H1 (cell line): ENCODE results near the gene MEMO1. TPM values are rescaled to one million over a fixed set of nuclear protein-coding genes. Genes with fewer than 3 reads are reported as not detected.

Experiments used
- CTCF ChIA-PET: fragments of 300-600 bp; sonication (Branson Sonifier 250); formaldehyde crosslinking; loops from one replicate; lab custom pipeline; 2021; ENCODE audit not compliant: partially characterized antibody; lab: Charles Lee
- POLR2A ChIA-PET: fragments of 300-600 bp; sonication (Branson Sonifier 250); formaldehyde crosslinking; loops from one replicate; lab custom pipeline; 2021; ENCODE audit warnings: inconsistent platforms; ENCODE audit not compliant: partially characterized antibody; lab: Charles Lee
- DNase-seq, 2 experiments: peaks; one replicate each; pipeline versions ENCODE4 v3.0.0 to v3.0.0-alpha.2; 2010 to 2022; ENCODE audit warnings: low spot score in 2 of 2, low read depth in 1 of 2, mixed read lengths in 1 of 2
- FAIRE-seq: peaks from 2 replicates; lab custom pipeline; 2011; peaks lifted over from hg19 to GRCh38; lab: Jason Lieb, UNC
- H2AFZ ChIP-seq: 2 replicates; pipeline ENCODE4 v1.8.1; 2012; ENCODE audit warnings: low read length, inconsistent platforms
- H2AK5ac ChIP-seq: 2 replicates; pipeline ENCODE4 v1.6.1; 2013; ENCODE audit warnings: low read depth, low read length
- H2BK120ac ChIP-seq: replicated peaks from 2 replicates; pipeline ENCODE3; 2013; ENCODE audit warnings: low read depth, low read length, inconsistent platforms
- H2BK12ac ChIP-seq: 2 replicates; pipeline ENCODE4 v1.6.1; 2013; ENCODE audit warnings: low read depth, low read length
- H2BK15ac ChIP-seq: 2 replicates; pipeline ENCODE4 v1.6.1; 2013; ENCODE audit warnings: low read length
- H2BK20ac ChIP-seq: 2 replicates; pipeline ENCODE4 v1.6.1; 2013; ENCODE audit warnings: low read length
- H2BK5ac ChIP-seq: 2 replicates; pipeline ENCODE4 v1.6.1; 2013; ENCODE audit warnings: low read depth, low read length
- H3K14ac ChIP-seq: 2 replicates; pipeline ENCODE4 v1.6.1; 2013; ENCODE audit warnings: inconsistent platforms; ENCODE audit not compliant: insufficient read length
- H3K18ac ChIP-seq: 2 replicates; pipeline ENCODE4 v1.6.1; 2013; ENCODE audit warnings: low read length; ENCODE audit errors: extremely low read depth
- H3K23ac ChIP-seq: 2 replicates; pipeline ENCODE4 v1.6.1; 2013; ENCODE audit warnings: inconsistent platforms; ENCODE audit not compliant: insufficient read length
- H3K23me2 ChIP-seq: 2 replicates; pipeline ENCODE4 v1.6.1; 2013; ENCODE audit warnings: low read depth, low read length
- H3K27ac ChIP-seq: 2 replicates; pipeline ENCODE4 v1.6.1; 2011; ENCODE audit warnings: low read depth, low read length, inconsistent platforms
- H3K27me3 ChIP-seq, 4 experiments: replicated peaks in 1 of 4; 1 replicate in 1 of 4; 2 replicates in 3 of 4; pipeline versions ENCODE4 v1.6.1 to v1.8.1; 2011 to 2013; ENCODE audit warnings: low read length in 3 of 4, mild to moderate bottlenecking in 3 of 4, inconsistent platforms in 2 of 4, mixed read lengths in 2 of 4, moderate library complexity in 1 of 4; ENCODE audit not compliant: control insufficient read depth in 3 of 4, insufficient read depth in 3 of 4; ENCODE audit errors: extremely low read depth in 1 of 4
- H3K36me3 ChIP-seq, 4 experiments: 2 replicates each; pipeline versions ENCODE4 v1.6.1 to v1.8.1; 2011 to 2013; ENCODE audit warnings: mild to moderate bottlenecking in 4 of 4, low read length in 3 of 4, moderate library complexity in 2 of 4, control low read depth in 1 of 4, inconsistent platforms in 1 of 4; ENCODE audit not compliant: insufficient read depth in 4 of 4, control insufficient read depth in 2 of 4
- H3K4ac ChIP-seq: replicated peaks from 2 replicates; pipeline ENCODE3; 2013; ENCODE audit warnings: low read length, low read depth, mixed read lengths, inconsistent platforms; ENCODE audit not compliant: insufficient read length
- H3K4me1 ChIP-seq, 4 experiments: replicated peaks in 1 of 4; 1 replicate in 1 of 4; 2 replicates in 3 of 4; pipeline versions ENCODE4 v1.6.1 to v1.8.1; 2011 to 2013; ENCODE audit warnings: low read length in 3 of 4, inconsistent platforms in 2 of 4, mixed read lengths in 1 of 4; ENCODE audit not compliant: insufficient read depth in 4 of 4, control insufficient read depth in 3 of 4
- H3K4me2 ChIP-seq, 2 experiments: 2 replicates each; pipeline versions ENCODE4 v1.6.1 to v1.8.1; 2011 to 2013; ENCODE audit warnings: low read depth in 2 of 2, low read length in 2 of 2, control low read depth in 1 of 2, inconsistent platforms in 1 of 2, mild to moderate bottlenecking in 1 of 2; ENCODE audit not compliant: insufficient read depth in 1 of 2
- H3K4me3 ChIP-seq, 4 experiments: fragments of 200-600, 300-600 bp in 1 of 4; sonication (generic), shearing (Covaris generic), sonication (Bioruptor Twin) in 1 of 4; 2 replicates each; pipeline versions ENCODE4 v1.5.1 to v1.8.1; 2011 to 2016; ENCODE audit warnings: low read length in 4 of 4, low read depth in 3 of 4, control low read depth in 2 of 4, inconsistent platforms in 2 of 4, mild to moderate bottlenecking in 2 of 4, mixed read lengths in 1 of 4, moderate library complexity in 1 of 4; ENCODE audit not compliant: insufficient read depth in 2 of 4; ENCODE audit errors: extremely low read depth in 1 of 4
- H3K56ac ChIP-seq: replicated peaks from 2 replicates; pipeline ENCODE3; 2013; ENCODE audit warnings: low read depth, mild to moderate bottlenecking, mixed read lengths, low read length, inconsistent platforms; ENCODE audit not compliant: insufficient read length
- H3K79me1 ChIP-seq: 2 replicates; pipeline ENCODE4 v1.6.1; 2013; ENCODE audit warnings: low read depth, low read length, control low read depth
- H3K79me2 ChIP-seq, 2 experiments: 2 replicates each; pipeline versions ENCODE4 v1.6.1 to v1.8.1; 2012 to 2013; ENCODE audit warnings: low read length in 2 of 2, mild to moderate bottlenecking in 2 of 2, inconsistent platforms in 1 of 2; ENCODE audit not compliant: insufficient read depth in 2 of 2, control insufficient read depth in 1 of 2
- H3K9ac ChIP-seq, 4 experiments: replicated peaks in 1 of 4; 1 replicate in 1 of 4; 2 replicates in 3 of 4; pipeline versions ENCODE4 v1.6.1 to v1.8.1; 2011 to 2013; ENCODE audit warnings: low read depth in 3 of 4, low read length in 3 of 4, control low read depth in 2 of 4, mild to moderate bottlenecking in 2 of 4, moderate library complexity in 2 of 4, inconsistent platforms in 1 of 4; ENCODE audit errors: extremely low read depth in 1 of 4
- H3K9me3 ChIP-seq, 2 experiments: 2 replicates each; pipeline versions ENCODE4 v1.6.1 to v1.8.1; 2012 to 2013; ENCODE audit warnings: mild to moderate bottlenecking in 2 of 2, moderate library complexity in 2 of 2, control low read depth in 1 of 2, inconsistent platforms in 1 of 2, low read depth in 1 of 2, low read length in 1 of 2, mixed read lengths in 1 of 2; ENCODE audit not compliant: insufficient read depth in 2 of 2
- H4K20me1 ChIP-seq, 2 experiments: replicated peaks in 1 of 2; 2 replicates each; pipeline versions ENCODE3 to v1.8.1; 2011 to 2013; ENCODE audit warnings: inconsistent platforms in 2 of 2, low read length in 2 of 2, mild to moderate bottlenecking in 1 of 2; ENCODE audit not compliant: insufficient read depth in 2 of 2, control insufficient read depth in 1 of 2
- H4K5ac ChIP-seq: 2 replicates; pipeline ENCODE4 v1.6.1; 2013; ENCODE audit warnings: low read length, low read depth, mixed read lengths, inconsistent platforms; ENCODE audit not compliant: insufficient read length
- H4K8ac ChIP-seq: 2 replicates; pipeline ENCODE4 v1.8.0; 2013; ENCODE audit warnings: mild to moderate bottlenecking, moderate library complexity, low read length, inconsistent platforms; ENCODE audit not compliant: insufficient read depth; ENCODE audit errors: extremely low read depth
- H4K91ac ChIP-seq: replicated peaks from 2 replicates; pipeline ENCODE3; 2013; ENCODE audit warnings: low read length, mixed read lengths, inconsistent platforms; ENCODE audit not compliant: insufficient read length
- TCF12 ChIP-seq: IDR thresholded peaks from 2 replicates; pipeline ENCODE4 v1.6.1; 2011; ENCODE audit warnings: low read depth, mild to moderate bottlenecking, low read length
- polyA plus RNA-seq, 7 experiments: library from polyadenylated mRNA; depleted of rRNA in 3 of 7; stranded (reverse) in 5 of 7; unstranded in 2 of 7; fragments of >200 nt in 5 of 7; fragments of 200-250 nt in 2 of 7; gene quantifications; 1 replicate in 5 of 7; 2 replicates in 1 of 7; 4 replicates in 1 of 7; pipeline versions ENCODE4 v1.2.1 to v1.2.3, GENCODE V29; 2011 to 2013; ENCODE audit warnings: missing spikeins in 2 of 7, mixed read lengths in 2 of 7
- total RNA-seq: library from RNA; stranded (reverse); fragmentation: NEBNext Ultra II Directional; extraction: Animal tissue kit (Norgen Biotek cat#: 25700); gene quantifications from 2 replicates; pipeline ENCODE4 v1.2.1, GENCODE V29; 2021
- TF ChIP-seq, protein P1 (sequence below): fragments of 300-600 bp; sonication (generic); IDR thresholded peaks from 2 replicates; pipeline ENCODE4 v1.7.1; 2012; ENCODE audit warnings: low read length, moderate library complexity, mild to moderate bottlenecking, inconsistent platforms; ENCODE audit not compliant: insufficient replicate concordance

The MEMO1 gene
- total and polyA plus RNA-seq, 2 of the 8 experiments (the other 6 are each of a cell fraction or from before 2014, with no cell fraction given) = 26.9 to 54.7 TPM

DNA sequence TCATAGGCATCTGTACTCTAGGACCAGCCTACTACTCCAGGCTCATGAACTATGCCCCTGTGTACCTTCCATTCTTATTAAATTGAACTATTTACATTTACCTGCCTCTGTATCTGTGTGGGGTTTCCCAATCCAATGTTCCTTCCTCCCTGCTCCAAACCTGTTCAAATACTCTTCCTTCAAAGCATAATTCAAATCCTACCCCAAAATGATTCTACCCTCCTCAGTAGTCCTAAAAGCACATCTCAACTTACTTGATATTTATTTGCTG is 3.8 kb downstream of the MEMO1 start:
- no peak overlapping the region for H3K14ac ChIP-seq
- no peak overlapping the region for H4K91ac ChIP-seq
- H3K9me3 ChIP-seq = no peaks in the 10 kb centered on the region
- peaks cover 8% of the 10 kb centered on the region for H3K23me2 ChIP-seq
- H4K20me1 ChIP-seq = peaks cover 8 to 15% of the 10 kb centered on the region in 2 experiments
- H3K9ac ChIP-seq = no peak overlapping the region
- no peak overlapping the region for H3K27ac ChIP-seq
- no peak overlapping the region for H2BK5ac ChIP-seq
- H2BK20ac ChIP-seq = no peak overlapping the region
- POLR2A ChIA-PET = no interaction called here
- H2BK12ac ChIP-seq = no peak overlapping the region
- H3K79me2 ChIP-seq = peaks cover 8 to 73% of the 10 kb centered on the region in 2 experiments
- H3K4ac ChIP-seq = no peak overlapping the region
- H2AK5ac ChIP-seq = no peak overlapping the region
- no peak overlapping the region for H2BK15ac ChIP-seq
- H3K79me1 ChIP-seq = peaks cover 3% of the 10 kb centered on the region; the same call in 1 of the 2 replicates
- DNase-seq = no peak
- CTCF ChIA-PET = no interaction called here
- no peak overlapping the region for H2BK120ac ChIP-seq
- H3K4me1 ChIP-seq = peaks cover 0 to 13% (median 3%) of the 10 kb centered on the region in 4 experiments; a peak in 4 of 7 replicates
- H3K27me3 ChIP-seq = no peaks in the 10 kb centered on the region
- H3K56ac ChIP-seq = no peak overlapping the region
- no peak overlapping the region for H3K18ac ChIP-seq
- no peak overlapping the region for H3K23ac ChIP-seq
- H3K36me3 ChIP-seq = no peaks in the 10 kb centered on the region
- H2AFZ ChIP-seq = no peak overlapping the region
- no peak overlapping the region for H3K4me2 ChIP-seq
- no peak overlapping the region for H4K5ac ChIP-seq
- H3K4me3 ChIP-seq = no peak overlapping the region
- FAIRE-seq = no peak
- no peak overlapping the region for H4K8ac ChIP-seq
- TF ChIP-seq TCF12 = no peak
- TF ChIP-seq, protein P1, sequence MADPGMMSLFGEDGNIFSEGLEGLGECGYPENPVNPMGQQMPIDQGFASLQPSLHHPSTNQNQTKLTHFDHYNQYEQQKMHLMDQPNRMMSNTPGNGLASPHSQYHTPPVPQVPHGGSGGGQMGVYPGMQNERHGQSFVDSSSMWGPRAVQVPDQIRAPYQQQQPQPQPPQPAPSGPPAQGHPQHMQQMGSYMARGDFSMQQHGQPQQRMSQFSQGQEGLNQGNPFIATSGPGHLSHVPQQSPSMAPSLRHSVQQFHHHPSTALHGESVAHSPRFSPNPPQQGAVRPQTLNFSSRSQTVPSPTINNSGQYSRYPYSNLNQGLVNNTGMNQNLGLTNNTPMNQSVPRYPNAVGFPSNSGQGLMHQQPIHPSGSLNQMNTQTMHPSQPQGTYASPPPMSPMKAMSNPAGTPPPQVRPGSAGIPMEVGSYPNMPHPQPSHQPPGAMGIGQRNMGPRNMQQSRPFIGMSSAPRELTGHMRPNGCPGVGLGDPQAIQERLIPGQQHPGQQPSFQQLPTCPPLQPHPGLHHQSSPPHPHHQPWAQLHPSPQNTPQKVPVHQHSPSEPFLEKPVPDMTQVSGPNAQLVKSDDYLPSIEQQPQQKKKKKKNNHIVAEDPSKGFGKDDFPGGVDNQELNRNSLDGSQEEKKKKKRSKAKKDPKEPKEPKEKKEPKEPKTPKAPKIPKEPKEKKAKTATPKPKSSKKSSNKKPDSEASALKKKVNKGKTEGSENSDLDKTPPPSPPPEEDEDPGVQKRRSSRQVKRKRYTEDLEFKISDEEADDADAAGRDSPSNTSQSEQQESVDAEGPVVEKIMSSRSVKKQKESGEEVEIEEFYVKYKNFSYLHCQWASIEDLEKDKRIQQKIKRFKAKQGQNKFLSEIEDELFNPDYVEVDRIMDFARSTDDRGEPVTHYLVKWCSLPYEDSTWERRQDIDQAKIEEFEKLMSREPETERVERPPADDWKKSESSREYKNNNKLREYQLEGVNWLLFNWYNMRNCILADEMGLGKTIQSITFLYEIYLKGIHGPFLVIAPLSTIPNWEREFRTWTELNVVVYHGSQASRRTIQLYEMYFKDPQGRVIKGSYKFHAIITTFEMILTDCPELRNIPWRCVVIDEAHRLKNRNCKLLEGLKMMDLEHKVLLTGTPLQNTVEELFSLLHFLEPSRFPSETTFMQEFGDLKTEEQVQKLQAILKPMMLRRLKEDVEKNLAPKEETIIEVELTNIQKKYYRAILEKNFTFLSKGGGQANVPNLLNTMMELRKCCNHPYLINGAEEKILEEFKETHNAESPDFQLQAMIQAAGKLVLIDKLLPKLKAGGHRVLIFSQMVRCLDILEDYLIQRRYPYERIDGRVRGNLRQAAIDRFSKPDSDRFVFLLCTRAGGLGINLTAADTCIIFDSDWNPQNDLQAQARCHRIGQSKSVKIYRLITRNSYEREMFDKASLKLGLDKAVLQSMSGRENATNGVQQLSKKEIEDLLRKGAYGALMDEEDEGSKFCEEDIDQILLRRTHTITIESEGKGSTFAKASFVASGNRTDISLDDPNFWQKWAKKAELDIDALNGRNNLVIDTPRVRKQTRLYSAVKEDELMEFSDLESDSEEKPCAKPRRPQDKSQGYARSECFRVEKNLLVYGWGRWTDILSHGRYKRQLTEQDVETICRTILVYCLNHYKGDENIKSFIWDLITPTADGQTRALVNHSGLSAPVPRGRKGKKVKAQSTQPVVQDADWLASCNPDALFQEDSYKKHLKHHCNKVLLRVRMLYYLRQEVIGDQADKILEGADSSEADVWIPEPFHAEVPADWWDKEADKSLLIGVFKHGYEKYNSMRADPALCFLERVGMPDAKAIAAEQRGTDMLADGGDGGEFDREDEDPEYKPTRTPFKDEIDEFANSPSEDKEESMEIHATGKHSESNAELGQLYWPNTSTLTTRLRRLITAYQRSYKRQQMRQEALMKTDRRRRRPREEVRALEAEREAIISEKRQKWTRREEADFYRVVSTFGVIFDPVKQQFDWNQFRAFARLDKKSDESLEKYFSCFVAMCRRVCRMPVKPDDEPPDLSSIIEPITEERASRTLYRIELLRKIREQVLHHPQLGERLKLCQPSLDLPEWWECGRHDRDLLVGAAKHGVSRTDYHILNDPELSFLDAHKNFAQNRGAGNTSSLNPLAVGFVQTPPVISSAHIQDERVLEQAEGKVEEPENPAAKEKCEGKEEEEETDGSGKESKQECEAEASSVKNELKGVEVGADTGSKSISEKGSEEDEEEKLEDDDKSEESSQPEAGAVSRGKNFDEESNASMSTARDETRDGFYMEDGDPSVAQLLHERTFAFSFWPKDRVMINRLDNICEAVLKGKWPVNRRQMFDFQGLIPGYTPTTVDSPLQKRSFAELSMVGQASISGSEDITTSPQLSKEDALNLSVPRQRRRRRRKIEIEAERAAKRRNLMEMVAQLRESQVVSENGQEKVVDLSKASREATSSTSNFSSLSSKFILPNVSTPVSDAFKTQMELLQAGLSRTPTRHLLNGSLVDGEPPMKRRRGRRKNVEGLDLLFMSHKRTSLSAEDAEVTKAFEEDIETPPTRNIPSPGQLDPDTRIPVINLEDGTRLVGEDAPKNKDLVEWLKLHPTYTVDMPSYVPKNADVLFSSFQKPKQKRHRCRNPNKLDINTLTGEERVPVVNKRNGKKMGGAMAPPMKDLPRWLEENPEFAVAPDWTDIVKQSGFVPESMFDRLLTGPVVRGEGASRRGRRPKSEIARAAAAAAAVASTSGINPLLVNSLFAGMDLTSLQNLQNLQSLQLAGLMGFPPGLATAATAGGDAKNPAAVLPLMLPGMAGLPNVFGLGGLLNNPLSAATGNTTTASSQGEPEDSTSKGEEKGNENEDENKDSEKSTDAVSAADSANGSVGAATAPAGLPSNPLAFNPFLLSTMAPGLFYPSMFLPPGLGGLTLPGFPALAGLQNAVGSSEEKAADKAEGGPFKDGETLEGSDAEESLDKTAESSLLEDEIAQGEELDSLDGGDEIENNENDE = no peak
